Small intestine (tissue), 16 donors: ENCODE results near the gene FAM25C. TPM values are rescaled to one million over a fixed set of nuclear protein-coding genes. Genes with fewer than 3 reads are reported as not detected.
"Not testable (repeated sequence)": the region's sequence is repeated elsewhere in the genome, so short reads cannot be mapped to it uniquely, and the experiment has no call there.

Source experiments
- DNase-seq, 2 donors: peaks; one replicate each; pipeline versions ENCODE4 v3.0.0 to v3.0.0-alpha.2; 2013
- FAIRE-seq: peaks from 2 replicates; lab custom pipeline; 2012; peaks lifted over from hg19 to GRCh38; lab: Jason Lieb, UNC
- H3K27ac ChIP-seq, 3 donors: one replicate each; pipeline ENCODE4 v1.5.1; 2013; ENCODE audit warnings: low read length in 2 of 3, mild to moderate bottlenecking in 2 of 3, control low read depth in 1 of 3, inconsistent platforms in 1 of 3, low read depth in 1 of 3, moderate library complexity in 1 of 3
- H3K27me3 ChIP-seq, 3 donors: one replicate each; pipeline ENCODE4 v1.6.1; 2013; ENCODE audit warnings: low read length in 3 of 3, inconsistent platforms in 1 of 3; ENCODE audit not compliant: control insufficient read depth in 3 of 3, insufficient read depth in 3 of 3
- H3K36me3 ChIP-seq, 3 donors: one replicate each; pipeline ENCODE4 v1.6.1; 2013; ENCODE audit warnings: low read length in 3 of 3, inconsistent platforms in 1 of 3, low read depth in 1 of 3, mild to moderate bottlenecking in 1 of 3, moderate library complexity in 1 of 3; ENCODE audit not compliant: control insufficient read depth in 3 of 3, insufficient read depth in 2 of 3
- H3K4me1 ChIP-seq, 3 donors: one replicate each; pipeline ENCODE4 v1.6.1; 2013; ENCODE audit warnings: low read length in 2 of 3, inconsistent platforms in 1 of 3, low read depth in 1 of 3, mild to moderate bottlenecking in 1 of 3, moderate library complexity in 1 of 3; ENCODE audit not compliant: control insufficient read depth in 3 of 3, insufficient read depth in 2 of 3
- H3K4me3 ChIP-seq, 3 donors: one replicate each; pipeline ENCODE4 v1.5.1; 2013; ENCODE audit warnings: low read length in 3 of 3, control low read depth in 1 of 3, inconsistent platforms in 1 of 3, low read depth in 1 of 3, mild to moderate bottlenecking in 1 of 3, moderate library complexity in 1 of 3
- H3K9me3 ChIP-seq, 2 donors: one replicate each; pipeline ENCODE4 v1.6.1; 2013; ENCODE audit warnings: low read depth in 1 of 2, low read length in 1 of 2; ENCODE audit not compliant: control insufficient read depth in 2 of 2, insufficient read depth in 1 of 2
- WGBS, 3 donors: extraction: QIAGEN DNeasy Blood & Tissue Kit; methylation state at CpG; one replicate each; pipeline ENCODE4 v1.1.7; 2013; 5-methylcytosine and 5-hydroxymethylcytosine counted together
- long read RNA-seq, 10 donors: transcript quantifications; one replicate each; lab custom pipeline, GENCODE V29; 2026
- polyA plus RNA-seq, 4 donors: library from polyadenylated mRNA; stranded (reverse) in 3 of 4; unstranded in 1 of 4; fragments of 200-250 nt in 3 of 4; fragments of 120-200 nt in 1 of 4; gene quantifications; one replicate each; pipeline versions ENCODE4 v1.2.1 to v1.2.3, GENCODE V29; 2013
- donor health status: healthy with polysubstance abuse.
- donor health status: control.
- donor health status: control.
- donor health status: Bipolar disorder and iron deficiency.
- donor health status: healthy.

Gene FAM25C
- not detected for polyA plus RNA-seq
- long read RNA-seq, donor 1 = 0 reads
- long read RNA-seq, donor 2 = 0 reads
- long read RNA-seq, donor 3 = 0 reads
- long read RNA-seq, donor 4 = 0 reads
- long read RNA-seq, donor 5 = 0 reads
- long read RNA-seq, donor 6 = 0 reads
- long read RNA-seq, donor 7 = 0 reads
- long read RNA-seq, donor 8 = 0 reads
- long read RNA-seq, donor 9 = 0 reads
- long read RNA-seq, donor 10 = 0 reads

DNA sequence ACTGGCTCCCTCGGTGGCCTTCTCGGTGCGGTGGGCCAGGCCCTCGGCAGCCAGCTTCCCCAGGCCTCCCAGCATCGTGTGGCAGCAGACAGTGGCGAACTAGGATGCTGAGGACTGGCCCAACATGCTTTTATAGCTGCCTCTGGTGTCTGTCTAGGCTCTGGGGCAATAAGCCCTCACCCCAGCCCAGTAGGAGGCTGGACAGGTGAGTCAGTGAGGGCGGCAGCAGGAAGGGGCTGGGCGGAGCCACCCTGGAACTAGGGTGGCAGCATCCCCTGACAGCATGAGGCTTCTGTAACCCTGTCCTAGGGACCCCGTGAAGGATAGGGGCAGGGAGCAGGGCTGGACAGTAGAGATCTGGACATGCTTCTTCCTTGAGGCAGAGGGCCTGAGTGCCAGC lies at the start of gene FAM25C:
FAM25C (minus strand) TSS at position 101 of the 400 bp plus-strand sequence; CDS start at position 75, 26 bp downstream.
- H3K36me3 ChIP-seq, H3K9me3 ChIP-seq, DNase-seq, FAIRE-seq, H3K27me3 ChIP-seq, H3K4me3 ChIP-seq, H3K27ac ChIP-seq, H3K4me1 ChIP-seq: not testable (repeated sequence)
- 93 to 100% (median 100%) methylated on average over 1 to 2 of the region's 9 CpGs for WGBS, 3 donors

DNA sequence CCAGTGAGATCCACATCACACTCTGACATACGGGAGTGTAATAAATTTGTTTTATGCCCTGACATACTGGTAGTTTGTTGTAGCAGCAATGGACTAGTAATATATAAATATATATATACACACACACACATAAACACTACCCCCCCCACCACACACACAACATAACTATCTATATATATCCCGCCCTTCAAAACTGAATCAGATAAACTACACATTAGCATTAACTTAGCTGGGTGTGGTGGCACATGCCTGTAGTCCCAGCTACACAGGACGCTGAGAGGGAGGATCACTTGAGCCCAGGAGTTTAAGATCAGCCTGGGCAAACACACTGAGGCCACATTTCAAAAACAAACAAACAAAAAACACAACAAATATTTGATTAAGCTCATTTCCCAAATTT lies 45.0 kb upstream of the FAM25C start:
- not testable (repeated sequence) for H3K27me3 ChIP-seq, DNase-seq, H3K4me1 ChIP-seq, H3K36me3 ChIP-seq, H3K4me3 ChIP-seq, FAIRE-seq, H3K9me3 ChIP-seq, H3K27ac ChIP-seq
- WGBS, 3 donors = 55 to 81% (median 75%) methylated on average over 1 to 2 of the region's 3 CpGs

GRCh38 chr10:48031390-48031789 lies 31.8 kb upstream of the FAM25C start:
- not testable (repeated sequence) for H3K36me3 ChIP-seq, H3K27me3 ChIP-seq, H3K9me3 ChIP-seq, H3K4me1 ChIP-seq, FAIRE-seq, H3K27ac ChIP-seq, H3K4me3 ChIP-seq
- 88 to 93% (median 92%) methylated on average over 6 to 12 of the region's 19 CpGs for WGBS, 3 donors
- DNase-seq = peak in 1 of 2 donors; percentile 0

- WGBS, 3 donors = 0 to 22% (median 9%) methylated on average over 1 of the region's 6 CpGs
- H3K27ac ChIP-seq, H3K4me1 ChIP-seq, H3K27me3 ChIP-seq, FAIRE-seq, H3K9me3 ChIP-seq, DNase-seq, H3K36me3 ChIP-seq, H3K4me3 ChIP-seq: not testable (repeated sequence)
These were observed 2.7 kb upstream of the FAM25C start for GRCh38 chr10:48002306-48002705.

- H3K27ac ChIP-seq, DNase-seq, H3K9me3 ChIP-seq, H3K36me3 ChIP-seq, H3K4me3 ChIP-seq, H3K27me3 ChIP-seq, FAIRE-seq, H3K4me1 ChIP-seq: not testable (repeated sequence)
- WGBS, 3 donors = 44 to 58% (median 55%) methylated on average over 2 of the region's 3 CpGs
These were observed 5.5 kb downstream of the FAM25C start for GRCh38 chr10:47994045-47994444.

DNA sequence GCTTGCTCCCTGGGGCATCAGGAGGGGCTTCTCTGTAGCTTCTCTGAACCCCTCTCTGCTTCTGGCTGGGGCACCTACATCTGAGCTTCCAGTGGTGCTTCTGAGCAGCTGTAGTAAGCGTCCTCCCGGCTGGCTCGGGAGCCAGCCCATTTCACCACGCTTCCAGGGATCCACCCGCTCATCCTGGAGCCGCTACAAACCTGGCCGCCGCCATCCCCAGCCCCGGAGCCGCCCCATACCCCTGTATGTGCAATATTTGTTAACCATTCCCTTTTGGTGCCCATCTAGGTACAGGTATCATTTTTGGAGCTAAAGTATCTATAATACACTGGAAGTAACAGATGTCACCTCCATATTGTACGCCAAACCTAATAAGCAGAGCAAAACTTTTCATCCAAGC lies 7.0 kb downstream of the FAM25C start:
- WGBS, 3 donors = 91 to 92% (median 91%) methylated on average over 10 to 11 of the region's 11 CpGs
- FAIRE-seq, DNase-seq, H3K4me3 ChIP-seq, H3K36me3 ChIP-seq, H3K27ac ChIP-seq, H3K9me3 ChIP-seq, H3K27me3 ChIP-seq, H3K4me1 ChIP-seq: not testable (repeated sequence)

GRCh38 chr10:47991706-47992105 lies 7.9 kb downstream of the FAM25C start:
- H3K36me3 ChIP-seq, H3K27me3 ChIP-seq, FAIRE-seq, H3K4me1 ChIP-seq, H3K27ac ChIP-seq, H3K4me3 ChIP-seq, DNase-seq, H3K9me3 ChIP-seq: not testable (repeated sequence)
- 73 to 88% (median 88%) methylated on average over 10 to 12 of the region's 12 CpGs for WGBS, 3 donors

DNA sequence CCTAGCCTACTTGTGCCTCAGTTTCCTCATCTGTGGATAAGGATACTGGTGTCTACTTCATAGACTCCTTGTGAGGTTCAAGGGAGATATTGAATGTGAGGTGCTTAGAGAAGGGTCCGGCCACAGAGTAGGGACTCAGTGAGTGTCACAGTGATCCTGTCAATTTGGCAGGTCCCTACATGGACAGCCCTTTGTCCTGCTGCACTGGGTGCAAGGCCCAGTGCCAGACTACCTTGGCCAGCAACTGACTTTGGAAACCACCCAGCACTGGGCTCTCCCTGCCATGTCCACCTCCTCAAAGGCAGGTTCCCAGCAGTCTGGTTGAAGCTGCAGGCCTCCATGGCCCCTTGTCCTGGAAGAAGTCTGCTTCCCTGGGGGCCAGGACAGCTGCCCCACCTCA lies 9.5 kb downstream of the FAM25C start:
- not testable (repeated sequence) for DNase-seq, FAIRE-seq, H3K36me3 ChIP-seq, H3K4me1 ChIP-seq, H3K4me3 ChIP-seq, H3K9me3 ChIP-seq, H3K27me3 ChIP-seq, H3K27ac ChIP-seq
- WGBS, 3 donors = no CpG with 5 or more reads among the region's 1 CpG

DNA sequence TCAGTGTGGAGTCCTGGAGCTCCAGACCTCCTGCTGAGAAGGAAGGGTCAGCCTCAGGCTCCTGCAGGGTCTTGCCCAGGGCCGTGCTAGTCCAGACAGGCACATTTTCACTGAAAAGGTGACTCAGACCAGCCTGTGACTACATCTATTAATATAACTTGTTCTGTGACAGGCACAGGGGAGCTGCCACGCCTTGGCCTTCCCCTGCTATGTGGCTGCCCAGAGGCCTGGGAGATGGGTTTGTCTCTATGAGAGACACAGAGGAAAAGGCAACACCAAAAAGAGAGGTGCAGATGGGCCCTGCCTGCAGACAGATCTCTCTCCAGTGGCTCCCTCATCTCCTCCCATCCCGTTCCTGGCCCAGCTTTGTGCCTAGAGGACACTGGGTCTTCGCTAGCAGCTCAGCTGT lies 10.0 kb downstream of the FAM25C start:
- H3K27ac ChIP-seq, H3K36me3 ChIP-seq, H3K4me3 ChIP-seq, H3K9me3 ChIP-seq, FAIRE-seq, DNase-seq, H3K4me1 ChIP-seq, H3K27me3 ChIP-seq: not testable (repeated sequence)
- no CpG with 5 or more reads among the region's 4 CpGs for WGBS, 3 donors
